HepG2 (cell line): Measurements from ENCODE around the gene PYGO2. TPM values are rescaled to one million over a fixed set of nuclear protein-coding genes. Genes with fewer than 3 reads are reported as not detected.

Experiments used
- AGO1 ChIP-seq: fragments of 200-400 bp; formaldehyde crosslinking; IDR thresholded peaks from 2 replicates; pipeline ENCODE4 v1.6.1; 2017; ENCODE audit warnings: mild to moderate bottlenecking, low read depth, low read length, moderate library complexity; ENCODE audit not compliant: poor library complexity, severe bottlenecking
- ASH2L ChIP-seq: fragments of 300-600, 200-600 bp; sonication (generic); IDR thresholded peaks from 2 replicates; pipeline ENCODE4 v1.7.0; 2017; ENCODE audit warnings: low read depth, mild to moderate bottlenecking, moderate library complexity, mixed read lengths, low read length; ENCODE audit not compliant: insufficient read length
- CREM ChIP-seq, 2 experiments: sonication (generic) in 1 of 2; formaldehyde crosslinking in 1 of 2; IDR thresholded peaks; 2 replicates each; pipeline versions ENCODE4 v1.4.0 to v1.6.1; 2016 to 2020; ENCODE audit warnings: antibody characterized with exemption in 1 of 2, mild to moderate bottlenecking in 1 of 2, missing genetic modification reagents in 1 of 2
- HNRNPL ChIP-seq: fragments of 200-400 bp; formaldehyde crosslinking; IDR thresholded peaks from 2 replicates; pipeline ENCODE4 v1.6.1; 2017; ENCODE audit warnings: mild to moderate bottlenecking, low read depth, low read length
- MEF2D ChIP-seq: sonication (generic); formaldehyde crosslinking; IDR thresholded peaks from 2 replicates; pipeline ENCODE4 v1.5.1; 2020; ENCODE audit warnings: mild to moderate bottlenecking, missing genetic modification reagents
- TERF1 ChIP-seq: sonication (generic); formaldehyde crosslinking; IDR thresholded peaks from 2 replicates; pipeline ENCODE4 v1.8.0; 2022; ENCODE audit warnings: mild to moderate bottlenecking, missing genetic modification reagents, moderate library complexity
- ZGPAT ChIP-seq: IDR thresholded peaks from 2 replicates; pipeline ENCODE4 v1.6.1; 2016; ENCODE audit warnings: mild to moderate bottlenecking
- ZHX2 ChIP-seq, 2 experiments: sonication (generic) in 1 of 2; formaldehyde crosslinking in 1 of 2; IDR thresholded peaks; 2 replicates each; pipeline versions ENCODE4 v1.6.1 to v1.9.0; 2014 to 2022; ENCODE audit warnings: antibody characterized with exemption in 1 of 2, borderline replicate concordance in 1 of 2, inconsistent platforms in 1 of 2, low read depth in 1 of 2, missing genetic modification reagents in 1 of 2
- ZKSCAN5 ChIP-seq: sonication (generic); formaldehyde crosslinking; IDR thresholded peaks from 2 replicates; pipeline ENCODE4 v1.5.1; 2020; ENCODE audit warnings: mild to moderate bottlenecking, missing genetic modification reagents
- ZNF33B ChIP-seq: sonication (generic); formaldehyde crosslinking; IDR thresholded peaks from 2 replicates; pipeline ENCODE4 v1.5.1; 2020; ENCODE audit warnings: mild to moderate bottlenecking, missing genetic modification reagents
- ZNF841 ChIP-seq: sonication (generic); formaldehyde crosslinking; IDR thresholded peaks from 2 replicates; pipeline ENCODE4 v1.8.1; 2023; ENCODE audit warnings: missing genetic modification reagents, borderline replicate concordance
- ZSCAN5A ChIP-seq: sonication (generic); formaldehyde crosslinking; IDR thresholded peaks from 2 replicates; pipeline ENCODE4 v1.8.0; 2022; ENCODE audit warnings: mild to moderate bottlenecking, missing genetic modification reagents, borderline replicate concordance
- polyA plus RNA-seq, 8 experiments: library from polyadenylated mRNA; depleted of rRNA in 3 of 8; stranded (reverse) in 7 of 8; unstranded in 1 of 8; fragments of >200 nt; fragmentation: Illumina TruSeq in 4 of 8; extraction: Trizol in 4 of 8; gene quantifications; 2 replicates each; pipeline versions ENCODE4 v1.2.1 to v1.2.3, GENCODE V29; 2011 to 2016; ENCODE audit warnings: low read depth in 4 of 8, missing spikeins in 1 of 8, mixed read lengths in 1 of 8; ENCODE audit not compliant: insufficient read depth in 1 of 8
- total RNA-seq, 5 experiments: library from RNA; depleted of rRNA; stranded (reverse); fragments of >200 nt; fragmentation: Illumina TruSeq; extraction: Trizol; gene quantifications; 2 replicates each; pipeline ENCODE4 v1.2.3, GENCODE V29; 2016; ENCODE audit warnings: low read depth in 1 of 5

PYGO2 gene
- total and polyA plus RNA-seq, 2 of the 13 experiments (the other 11 are each of a cell fraction or from before 2014, with no cell fraction given), result 20.3 to 21.8 TPM

- TF ChIP-seq TERF1 (CRISPR knock-in tag), result no peak
- TF ChIP-seq ZGPAT (CRISPR knock-in tag), result no peak
- no peak for TF ChIP-seq MEF2D
- TF ChIP-seq ZHX2 (IDR thresholded peaks at IDR 0.05; ENCODE audit: low read depth), result peak; percentile 81
- no peak for TF ChIP-seq ZHX2 (CRISPR knock-in tag; IDR thresholded peaks at IDR 0.05; ENCODE audit: borderline replicate concordance)
- no peak for TF ChIP-seq ZKSCAN5 (CRISPR knock-in tag)
- TF ChIP-seq AGO1, result no peak
- TF ChIP-seq HNRNPL, result no peak
- TF ChIP-seq ZNF33B (CRISPR knock-in tag), result no peak
- TF ChIP-seq CREM (IDR thresholded peaks at IDR 0.05), result peak; percentile 94
- TF ChIP-seq CREM (CRISPR knock-in tag; IDR thresholded peaks at IDR 0.05), result 0 out of 2 replicates have a peak, but pooled peaks have one; percentile 32
- no peak; the same call in 1 of the 2 replicates for TF ChIP-seq ZSCAN5A (CRISPR knock-in tag)
- no peak for TF ChIP-seq ZNF841 (CRISPR knock-in tag)
- TF ChIP-seq ASH2L, result peak; percentile 84
These were observed 24.2 kb downstream of the PYGO2 start (continued) for GRCh38 chr1:154937085-154937987.
